Progenitor cell of endocrine pancreas (in vitro differentiated cells): Measurements from ENCODE around the gene ZSWIM4. TPM values are rescaled to one million over a fixed set of nuclear protein-coding genes. Genes with fewer than 3 reads are reported as not detected.
A peak's percentile ranks its signal among the peaks of the same experiment; 100 is the strongest.

Experiments
- DNase-seq: peaks from one replicate; pipeline ENCODE4 v3.0.0; 2021; ENCODE audit warnings: low spot score; ENCODE audit not compliant: unreplicated experiment
- H3K27ac Mint-ChIP-seq: 2 replicates; pipeline ENCODE4 v1.8.0; 2021; ENCODE audit warnings: mild to moderate bottlenecking, moderate library complexity, mixed read lengths
- H3K27me3 Mint-ChIP-seq: 2 replicates; pipeline ENCODE4 v1.8.0; 2021; ENCODE audit warnings: mixed read lengths
- H3K36me3 Mint-ChIP-seq: 2 replicates; pipeline ENCODE4 v1.8.0; 2022; ENCODE audit warnings: mixed read lengths; ENCODE audit not compliant: insufficient read depth
- H3K4me1 Mint-ChIP-seq: 2 replicates; pipeline ENCODE4 v1.8.0; 2021; ENCODE audit warnings: low read depth, mixed read lengths
- H3K4me3 Mint-ChIP-seq: 2 replicates; pipeline ENCODE4 v1.8.0; 2021; ENCODE audit warnings: low read depth, mild to moderate bottlenecking, moderate library complexity, mixed read lengths
- H3K9me3 Mint-ChIP-seq: 2 replicates; pipeline ENCODE4 v1.8.0; 2021; ENCODE audit warnings: low read depth, mixed read lengths
- total RNA-seq: library from RNA; stranded (reverse); gene quantifications from 2 replicates; pipeline ENCODE4 v1.2.1, GENCODE V29; 2021
- TF ChIP-seq, protein P1 (sequence below): fragments of 200-600 bp; sonication (generic); IDR thresholded peaks from one replicate; pipeline ENCODE4 v1.5.0; 2021; ENCODE audit warnings: antibody characterized with exemption, mild to moderate bottlenecking; ENCODE audit not compliant: unreplicated experiment

The ZSWIM4 gene
- total RNA-seq, 1 donor from 2014 or later = 34.6 TPM

- H3K4me1 Mint-ChIP-seq = peaks cover 14% of the 10 kb centered on the region
- DNase-seq = peak; percentile 49
- no peaks in the 10 kb centered on the region for H3K27me3 Mint-ChIP-seq
Measured at GRCh38 chr19:13865571-13866462, 70.6 kb downstream of the ZSWIM4 start.

GRCh38 chr19:13866463-13867046 lies 71.3 kb downstream of the ZSWIM4 start:
- Mint-ChIP-seq H3K9me3 (no peaks in the 10 kb centered on the region), H3K4me3 (peak overlapping the region; percentile 83), H3K4me1 (peaks cover 16% of the 10 kb centered on the region), H3K27ac (peak overlapping the region; percentile 54), H3K36me3 (peaks cover 2% of the 10 kb centered on the region), H3K27me3 (no peaks in the 10 kb centered on the region)
- DNase-seq = no peak
- TF ChIP-seq, protein P1, sequence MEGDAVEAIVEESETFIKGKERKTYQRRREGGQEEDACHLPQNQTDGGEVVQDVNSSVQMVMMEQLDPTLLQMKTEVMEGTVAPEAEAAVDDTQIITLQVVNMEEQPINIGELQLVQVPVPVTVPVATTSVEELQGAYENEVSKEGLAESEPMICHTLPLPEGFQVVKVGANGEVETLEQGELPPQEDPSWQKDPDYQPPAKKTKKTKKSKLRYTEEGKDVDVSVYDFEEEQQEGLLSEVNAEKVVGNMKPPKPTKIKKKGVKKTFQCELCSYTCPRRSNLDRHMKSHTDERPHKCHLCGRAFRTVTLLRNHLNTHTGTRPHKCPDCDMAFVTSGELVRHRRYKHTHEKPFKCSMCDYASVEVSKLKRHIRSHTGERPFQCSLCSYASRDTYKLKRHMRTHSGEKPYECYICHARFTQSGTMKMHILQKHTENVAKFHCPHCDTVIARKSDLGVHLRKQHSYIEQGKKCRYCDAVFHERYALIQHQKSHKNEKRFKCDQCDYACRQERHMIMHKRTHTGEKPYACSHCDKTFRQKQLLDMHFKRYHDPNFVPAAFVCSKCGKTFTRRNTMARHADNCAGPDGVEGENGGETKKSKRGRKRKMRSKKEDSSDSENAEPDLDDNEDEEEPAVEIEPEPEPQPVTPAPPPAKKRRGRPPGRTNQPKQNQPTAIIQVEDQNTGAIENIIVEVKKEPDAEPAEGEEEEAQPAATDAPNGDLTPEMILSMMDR = no peak

More at GRCh38 chr19:13865571-13866462, 70.6 kb downstream of the ZSWIM4 start:
- H3K4me3 Mint-ChIP-seq = peak overlapping the region; percentile 83
- TF ChIP-seq, protein P1 = peak; percentile 20
- H3K9me3 Mint-ChIP-seq = no peaks in the 10 kb centered on the region
- peak overlapping the region; percentile 54 for H3K27ac Mint-ChIP-seq
- H3K36me3 Mint-ChIP-seq = peaks cover 2% of the 10 kb centered on the region

- no peak for DNase-seq
- TF ChIP-seq, protein P1 = no peak
- Mint-ChIP-seq H3K4me3 (peak overlapping the region; percentile 37), H3K4me1 (peaks cover 17% of the 10 kb centered on the region), H3K36me3 (peaks cover 2% of the 10 kb centered on the region), H3K27ac (no peak overlapping the region), H3K9me3 (no peaks in the 10 kb centered on the region), H3K27me3 (no peaks in the 10 kb centered on the region)
Measured at GRCh38 chr19:13868663-13869062, 73.4 kb downstream of the ZSWIM4 start.

- Mint-ChIP-seq H3K27me3 (peaks cover 1% of the 10 kb centered on the region), H3K4me3 (no peak overlapping the region), H3K9me3 (no peaks in the 10 kb centered on the region), H3K36me3 (peaks cover 2% of the 10 kb centered on the region), H3K4me1 (peaks cover 14% of the 10 kb centered on the region), H3K27ac (no peak overlapping the region)
- TF ChIP-seq, protein P1 = no peak
- no peak for DNase-seq
Measured at GRCh38 chr19:13869281-13869680, 74.0 kb downstream of the ZSWIM4 start.

- H3K4me1 Mint-ChIP-seq = peaks cover 10% of the 10 kb centered on the region
- TF ChIP-seq, protein P1 = no peak
- H3K27me3 Mint-ChIP-seq = peaks cover 4% of the 10 kb centered on the region
Measured at GRCh38 chr19:13870873-13871272, 75.6 kb downstream of the ZSWIM4 start.

More at GRCh38 chr19:13870873-13871272, 75.6 kb downstream of the ZSWIM4 start:
- H3K4me3 Mint-ChIP-seq = peak overlapping the region; percentile 31
- H3K9me3 Mint-ChIP-seq = no peaks in the 10 kb centered on the region
- peaks cover 2% of the 10 kb centered on the region for H3K36me3 Mint-ChIP-seq
- DNase-seq = no peak
- H3K27ac Mint-ChIP-seq = no peak overlapping the region
